MM.1S (cell line): ENCODE results near the gene ABCA10.

Source experiments
- DNase-seq: peaks from one replicate; pipeline ENCODE4 v3.0.0-alpha.2; 2015
- H2AFZ ChIP-seq: fragments of 300-600 bp; sonication (generic); 2 replicates; pipeline ENCODE4 v1.6.0; 2016; ENCODE audit warnings: antibody characterized with exemption, low read length
- H3F3A ChIP-seq: fragments of 300-600 bp; sonication (generic); 2 replicates; pipeline ENCODE4 v1.6.1; 2016; ENCODE audit warnings: mild to moderate bottlenecking, antibody characterized with exemption, low read length, moderate library complexity, mixed read lengths; ENCODE audit not compliant: insufficient read depth
- H3K27ac ChIP-seq: fragments of 300-600 bp; sonication (generic); 2 replicates; pipeline ENCODE4 v1.5.1; 2016; ENCODE audit warnings: mild to moderate bottlenecking, low read length
- H3K27me3 ChIP-seq: fragments of 300-600 bp; sonication (generic); replicated peaks from 2 replicates; pipeline ENCODE4 v1.6.0; 2016; ENCODE audit warnings: low read length; ENCODE audit not compliant: insufficient read depth
- H3K36me3 ChIP-seq: fragments of 300-600 bp; sonication (generic); replicated peaks from 2 replicates; pipeline ENCODE4 v1.6.1; 2016; ENCODE audit warnings: mild to moderate bottlenecking, low read length, mixed read lengths; ENCODE audit not compliant: insufficient read depth
- H3K4me1 ChIP-seq: fragments of 300-600 bp; sonication (generic); 2 replicates; pipeline ENCODE4 v1.6.1; 2016; ENCODE audit warnings: low read length, mixed read lengths
- H3K4me2 ChIP-seq: fragments of 300-600 bp; sonication (generic); 2 replicates; pipeline ENCODE4 v1.6.0; 2016; ENCODE audit warnings: low read depth, low read length
- H3K4me3 ChIP-seq: fragments of 300-600 bp; sonication (generic); 2 replicates; pipeline ENCODE4 v1.5.1; 2016; ENCODE audit warnings: low read length, mixed read lengths
- H3K79me2 ChIP-seq: fragments of 300-600 bp; sonication (generic); 2 replicates; pipeline ENCODE4 v1.6.1; 2016; ENCODE audit warnings: mixed run types, low read length, mixed read lengths
- H3K9ac ChIP-seq: fragments of 300-600 bp; sonication (generic); 2 replicates; pipeline ENCODE4 v1.6.1; 2016; ENCODE audit warnings: low read length, mixed read lengths
- H3K9me2 ChIP-seq: fragments of 300-600 bp; sonication (generic); replicated peaks from 2 replicates; pipeline ENCODE4 v1.6.1; 2016; ENCODE audit warnings: mild to moderate bottlenecking, low read length, mixed read lengths; ENCODE audit not compliant: insufficient read depth
- H3K9me3 ChIP-seq: fragments of 300-600 bp; sonication (generic); replicated peaks from 2 replicates; pipeline ENCODE4 v1.6.1; 2016; ENCODE audit warnings: mild to moderate bottlenecking, low read length, mixed read lengths; ENCODE audit not compliant: insufficient read depth
- H4K20me1 ChIP-seq: fragments of 300-600 bp; sonication (generic); 2 replicates; pipeline ENCODE4 v1.6.1; 2016; ENCODE audit warnings: mild to moderate bottlenecking, low read length, moderate library complexity, mixed read lengths; ENCODE audit not compliant: insufficient read depth
- EZH2 ChIP-seq: fragments of 300-600 bp; sonication (generic); optimal IDR thresholded peaks from 2 replicates; pipeline ENCODE3; 2017; ENCODE audit warnings: low read depth, mild to moderate bottlenecking, antibody characterized with exemption, low read length, mixed read lengths
- EZH2phosphoT487 ChIP-seq: fragments of 300-600 bp; sonication (generic); IDR thresholded peaks from 2 replicates; pipeline ENCODE4 v1.6.1; 2018; ENCODE audit warnings: antibody characterized with exemption, low read length
- TF ChIP-seq, protein P1 (sequence below): fragments of 300-600 bp; sonication (generic); IDR thresholded peaks from 2 replicates; pipeline ENCODE4 v1.5.1; 2016; ENCODE audit warnings: antibody characterized with exemption, low read length, mixed read lengths

ABCA10 gene

DNA sequence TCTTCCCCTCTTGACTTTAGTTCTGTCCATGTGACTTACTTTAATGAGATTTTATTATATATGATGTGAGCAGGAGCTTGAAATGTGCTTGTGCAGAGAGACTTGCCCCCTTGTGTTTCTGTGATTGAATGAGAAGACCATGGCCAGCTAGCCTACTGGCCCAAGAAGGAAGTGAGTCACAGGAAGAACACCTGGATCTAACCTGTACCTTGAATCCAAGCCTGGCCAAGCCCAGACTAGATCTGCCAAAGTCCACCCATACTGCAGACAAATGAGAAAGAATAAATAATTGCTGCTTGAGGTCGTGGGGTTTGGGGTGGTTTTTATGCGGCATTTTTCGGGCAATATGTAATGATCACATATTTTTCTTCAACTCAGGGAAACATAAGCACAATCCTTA lies 9.6 kb downstream of the ABCA10 start:
- H3K9me2 ChIP-seq: no peaks in the 10 kb centered on the region
- TF ChIP-seq, protein P1, sequence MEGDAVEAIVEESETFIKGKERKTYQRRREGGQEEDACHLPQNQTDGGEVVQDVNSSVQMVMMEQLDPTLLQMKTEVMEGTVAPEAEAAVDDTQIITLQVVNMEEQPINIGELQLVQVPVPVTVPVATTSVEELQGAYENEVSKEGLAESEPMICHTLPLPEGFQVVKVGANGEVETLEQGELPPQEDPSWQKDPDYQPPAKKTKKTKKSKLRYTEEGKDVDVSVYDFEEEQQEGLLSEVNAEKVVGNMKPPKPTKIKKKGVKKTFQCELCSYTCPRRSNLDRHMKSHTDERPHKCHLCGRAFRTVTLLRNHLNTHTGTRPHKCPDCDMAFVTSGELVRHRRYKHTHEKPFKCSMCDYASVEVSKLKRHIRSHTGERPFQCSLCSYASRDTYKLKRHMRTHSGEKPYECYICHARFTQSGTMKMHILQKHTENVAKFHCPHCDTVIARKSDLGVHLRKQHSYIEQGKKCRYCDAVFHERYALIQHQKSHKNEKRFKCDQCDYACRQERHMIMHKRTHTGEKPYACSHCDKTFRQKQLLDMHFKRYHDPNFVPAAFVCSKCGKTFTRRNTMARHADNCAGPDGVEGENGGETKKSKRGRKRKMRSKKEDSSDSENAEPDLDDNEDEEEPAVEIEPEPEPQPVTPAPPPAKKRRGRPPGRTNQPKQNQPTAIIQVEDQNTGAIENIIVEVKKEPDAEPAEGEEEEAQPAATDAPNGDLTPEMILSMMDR: no peak
- no peak for TF ChIP-seq EZH2phosphoT487
- no peak for TF ChIP-seq EZH2
- no peaks in the 10 kb centered on the region for H3K4me1 ChIP-seq
- no peak overlapping the region for H3K9ac ChIP-seq
- H3K4me2 ChIP-seq: no peak overlapping the region
- H4K20me1 ChIP-seq: no peaks in the 10 kb centered on the region
- no peak overlapping the region for H3K4me3 ChIP-seq
- H3K9me3 ChIP-seq: no peaks in the 10 kb centered on the region
- no peak for DNase-seq
- H3F3A ChIP-seq: no peaks in the 10 kb centered on the region
- no peaks in the 10 kb centered on the region for H3K79me2 ChIP-seq
- no peak overlapping the region for H3K27ac ChIP-seq
- H2AFZ ChIP-seq: no peak overlapping the region
- no peaks in the 10 kb centered on the region for H3K36me3 ChIP-seq
- H3K27me3 ChIP-seq: no peaks in the 10 kb centered on the region

DNA sequence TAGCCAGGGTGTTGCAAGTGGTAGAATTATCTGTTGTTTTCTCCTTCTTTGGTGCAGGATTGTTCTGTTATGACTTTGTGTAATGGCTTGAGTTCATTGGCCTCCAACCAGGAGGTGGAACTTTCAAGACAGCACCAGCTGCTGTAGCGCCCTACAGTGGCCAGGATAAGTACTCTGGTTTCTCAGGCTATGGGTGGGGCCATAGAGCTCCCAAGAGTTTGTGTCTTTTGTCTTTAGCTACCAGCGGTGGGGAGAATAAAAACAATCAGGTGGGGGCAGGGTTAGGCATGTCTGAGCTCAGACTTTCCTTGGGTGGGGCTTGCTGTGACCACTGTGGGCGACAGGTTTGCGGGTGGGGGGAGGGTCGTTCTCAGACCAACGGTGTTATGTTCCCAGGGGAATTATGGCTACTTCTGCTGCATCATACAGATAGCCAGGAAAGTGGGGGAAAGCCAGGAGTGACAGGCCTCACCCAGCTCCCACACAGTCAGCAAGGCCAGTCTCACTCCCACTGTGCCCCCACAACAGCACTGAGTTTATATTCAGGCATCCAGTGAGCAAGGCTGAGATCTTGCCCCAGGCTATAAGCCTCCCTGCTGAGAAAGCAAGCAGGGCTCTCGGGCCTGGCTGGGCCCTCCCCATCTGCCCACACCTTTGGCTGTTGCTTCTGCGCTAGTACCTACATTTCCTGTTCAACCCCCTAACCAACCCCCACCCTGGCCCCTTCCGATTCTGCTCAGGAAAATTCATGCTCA lies 15.4 kb downstream of the ABCA10 start:
- Histone ChIP-seq H3K4me2 (no peak overlapping the region), H3K36me3 (no peaks in the 10 kb centered on the region), H2AFZ (no peak overlapping the region), H3K9ac (no peak overlapping the region), H3K4me1 (no peaks in the 10 kb centered on the region), H4K20me1 (no peaks in the 10 kb centered on the region), H3K9me2 (no peaks in the 10 kb centered on the region), H3K79me2 (no peaks in the 10 kb centered on the region), H3K27ac (no peak overlapping the region), H3K27me3 (no peaks in the 10 kb centered on the region), H3K9me3 (no peaks in the 10 kb centered on the region), H3F3A (no peaks in the 10 kb centered on the region), H3K4me3 (no peak overlapping the region)
- DNase-seq: no peak
- TF ChIP-seq EZH2: no peak
- TF ChIP-seq EZH2phosphoT487: no peak
- TF ChIP-seq, protein P1: no peak

DNA sequence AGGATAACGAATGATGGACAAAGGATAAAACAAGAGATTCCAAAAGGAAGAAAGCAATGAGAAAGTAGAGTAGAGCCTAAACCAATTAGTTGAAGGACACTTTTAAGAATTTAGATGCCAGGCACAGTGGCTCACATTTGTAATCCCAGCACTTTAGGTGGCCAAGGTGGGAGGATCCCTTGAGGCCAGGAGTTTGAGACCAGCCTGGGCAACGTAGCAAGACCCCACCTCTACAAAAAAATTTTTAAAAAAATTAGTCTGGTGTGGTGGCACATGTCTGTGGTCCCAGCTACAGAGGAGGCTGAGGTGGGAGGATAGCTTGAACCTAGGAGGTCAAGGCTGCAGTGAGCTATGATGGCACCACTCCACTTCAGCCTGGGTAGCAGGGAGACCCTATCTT lies 20.0 kb downstream of the ABCA10 start:
- no peak overlapping the region for H2AFZ ChIP-seq
- H3K79me2 ChIP-seq: no peaks in the 10 kb centered on the region
- no peak overlapping the region for H3K9ac ChIP-seq
- no peaks in the 10 kb centered on the region for H3K9me3 ChIP-seq
- no peak overlapping the region for H3K27ac ChIP-seq
- no peaks in the 10 kb centered on the region for H3K27me3 ChIP-seq
- no peak overlapping the region for H3K4me3 ChIP-seq
- no peak overlapping the region for H3K4me2 ChIP-seq
- DNase-seq: no peak
- H3K36me3 ChIP-seq: no peaks in the 10 kb centered on the region
- H3F3A ChIP-seq: no peaks in the 10 kb centered on the region
- H3K4me1 ChIP-seq: no peaks in the 10 kb centered on the region
- H3K9me2 ChIP-seq: no peaks in the 10 kb centered on the region
- H4K20me1 ChIP-seq: no peaks in the 10 kb centered on the region
- TF ChIP-seq, protein P1: no peak
- TF ChIP-seq EZH2 (no peak), EZH2phosphoT487 (no peak)
